AG10803 (cell line): ENCODE measurements around the gene SS18.

Experiments
- DNase-seq: peaks from one replicate; pipeline ENCODE4 v3.0.0; 2010; ENCODE audit warnings: low read depth
- H3K4me3 ChIP-seq: 2 replicates; pipeline ENCODE4 v1.5.1; 2011; ENCODE audit warnings: mild to moderate bottlenecking, low read length, control low read depth
- TF ChIP-seq, protein P1 (sequence below): conservative IDR thresholded peaks from 2 replicates; pipeline ENCODE4 v1.5.1; 2011; ENCODE audit warnings: mild to moderate bottlenecking, low read length, control low read depth, inconsistent platforms

SS18 gene

DNA sequence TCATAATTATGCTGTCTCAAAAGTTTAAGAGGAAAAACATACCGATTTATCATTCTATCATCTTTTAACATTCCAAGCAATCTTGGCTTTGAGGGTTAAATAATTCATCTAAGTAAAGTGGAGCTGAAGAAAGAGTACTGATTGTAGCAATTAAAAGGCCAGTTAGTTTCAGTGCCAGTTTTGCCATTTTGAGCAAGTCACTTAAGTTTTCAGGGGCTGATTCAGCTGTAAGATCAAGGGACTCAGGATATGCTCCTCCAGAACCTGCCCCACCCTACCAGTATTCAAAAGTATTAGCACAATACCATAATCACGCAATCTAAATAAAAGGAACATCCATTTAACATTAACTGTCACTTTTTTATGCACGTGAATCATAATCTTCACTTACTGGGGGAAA, 1.9 kb downstream of the SS18 start:
- peak overlapping the region; percentile 85 for H3K4me3 ChIP-seq
- peak; percentile 31 for DNase-seq
- TF ChIP-seq, protein P1, sequence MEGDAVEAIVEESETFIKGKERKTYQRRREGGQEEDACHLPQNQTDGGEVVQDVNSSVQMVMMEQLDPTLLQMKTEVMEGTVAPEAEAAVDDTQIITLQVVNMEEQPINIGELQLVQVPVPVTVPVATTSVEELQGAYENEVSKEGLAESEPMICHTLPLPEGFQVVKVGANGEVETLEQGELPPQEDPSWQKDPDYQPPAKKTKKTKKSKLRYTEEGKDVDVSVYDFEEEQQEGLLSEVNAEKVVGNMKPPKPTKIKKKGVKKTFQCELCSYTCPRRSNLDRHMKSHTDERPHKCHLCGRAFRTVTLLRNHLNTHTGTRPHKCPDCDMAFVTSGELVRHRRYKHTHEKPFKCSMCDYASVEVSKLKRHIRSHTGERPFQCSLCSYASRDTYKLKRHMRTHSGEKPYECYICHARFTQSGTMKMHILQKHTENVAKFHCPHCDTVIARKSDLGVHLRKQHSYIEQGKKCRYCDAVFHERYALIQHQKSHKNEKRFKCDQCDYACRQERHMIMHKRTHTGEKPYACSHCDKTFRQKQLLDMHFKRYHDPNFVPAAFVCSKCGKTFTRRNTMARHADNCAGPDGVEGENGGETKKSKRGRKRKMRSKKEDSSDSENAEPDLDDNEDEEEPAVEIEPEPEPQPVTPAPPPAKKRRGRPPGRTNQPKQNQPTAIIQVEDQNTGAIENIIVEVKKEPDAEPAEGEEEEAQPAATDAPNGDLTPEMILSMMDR = no peak

GRCh38 chr18:26086959-26087358, 3.5 kb downstream of the SS18 start:
- DNase-seq = no peak
- H3K4me3 ChIP-seq = no peak overlapping the region
- TF ChIP-seq, protein P1 = no peak

DNA sequence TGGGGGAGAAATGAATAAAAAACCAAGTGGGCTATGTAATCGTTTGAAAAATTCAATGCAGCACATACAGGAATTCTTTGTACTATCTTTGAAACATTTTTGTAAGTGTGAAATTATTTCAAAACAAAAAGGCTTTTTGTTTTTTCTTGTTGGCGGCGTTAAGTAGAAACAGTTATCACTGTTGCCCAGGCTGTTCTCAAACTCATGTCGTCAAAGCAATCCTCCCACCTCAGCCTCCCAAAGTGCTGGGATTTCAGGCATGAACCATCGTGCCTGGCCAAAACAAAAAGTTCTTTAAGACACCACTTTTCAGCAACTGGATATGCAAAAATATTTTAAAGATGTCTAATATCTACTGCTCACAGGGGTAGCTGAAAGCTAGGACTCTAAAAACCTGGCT, 5.4 kb downstream of the SS18 start:
- no peak for DNase-seq
- TF ChIP-seq, protein P1 = no peak
- H3K4me3 ChIP-seq = no peak overlapping the region

DNA sequence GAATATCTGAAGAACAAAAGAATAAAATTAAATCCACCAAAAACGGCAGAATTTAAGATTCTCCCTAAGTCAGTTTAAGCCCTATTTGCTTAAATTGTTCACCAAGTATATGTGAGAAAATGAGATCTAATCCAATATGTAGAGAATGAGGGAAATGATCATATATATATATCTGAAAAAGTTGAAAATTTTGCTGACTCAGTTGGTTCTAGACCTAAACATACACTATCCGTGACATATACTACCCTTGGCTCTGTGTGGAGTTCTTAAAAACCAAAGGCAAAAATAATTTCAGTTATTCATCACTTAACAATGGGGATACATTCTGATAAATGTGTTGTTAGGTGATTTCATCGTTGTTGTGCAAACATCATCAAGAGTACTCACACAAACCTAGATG, 7.3 kb downstream of the SS18 start:
- TF ChIP-seq, protein P1 = no peak
- no peak overlapping the region for H3K4me3 ChIP-seq
- DNase-seq = no peak

GRCh38 chr18:26082475-26082874, 7.9 kb downstream of the SS18 start:
- DNase-seq = peak; percentile 25
- TF ChIP-seq, protein P1 = no peak
- no peak overlapping the region for H3K4me3 ChIP-seq

DNA sequence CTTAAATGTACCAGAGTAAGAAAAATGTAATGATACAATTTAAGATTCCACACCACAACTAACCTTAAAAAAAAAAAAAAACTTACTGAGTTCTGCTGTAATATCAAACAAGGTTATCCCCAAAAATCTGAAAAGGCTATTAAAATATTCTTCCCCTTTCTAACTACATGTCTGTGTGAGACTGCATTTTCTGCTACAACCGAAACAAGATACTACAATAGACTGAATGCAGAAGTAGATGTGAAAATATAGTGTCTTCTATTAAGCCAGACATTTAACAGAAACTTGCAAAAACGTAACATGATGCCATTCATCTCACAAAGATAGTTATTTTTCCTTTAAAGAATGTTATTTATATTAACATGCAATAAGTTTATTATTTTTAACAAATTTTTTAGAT, 16.2 kb downstream of the SS18 start:
- TF ChIP-seq, protein P1 = no peak
- H3K4me3 ChIP-seq = no peak overlapping the region
- no peak for DNase-seq

DNA sequence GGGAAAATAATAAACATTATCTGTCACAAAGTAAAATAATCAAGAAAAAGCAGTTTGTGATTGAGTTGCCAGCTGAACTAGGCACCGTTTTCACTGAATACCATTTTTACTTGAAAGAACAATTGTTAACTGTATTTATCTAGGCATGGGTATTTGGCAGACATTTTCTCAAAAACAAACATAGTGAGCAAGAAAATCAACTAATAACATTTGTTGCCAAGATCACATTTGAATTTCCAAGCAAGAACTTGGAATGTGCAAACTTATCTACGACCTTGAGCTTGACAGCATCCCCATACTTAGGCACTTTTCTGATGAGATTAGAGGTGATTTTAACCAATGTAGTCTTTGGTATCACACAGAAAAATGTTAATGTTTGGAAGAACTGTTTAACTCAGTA, 16.7 kb downstream of the SS18 start:
- no peak for DNase-seq
- H3K4me3 ChIP-seq = no peak overlapping the region
- TF ChIP-seq, protein P1 = no peak
